Mesenteric fat pad (tissue), 1 donor: ENCODE measurements around the gene GRIP1. TPM values are rescaled to one million over a fixed set of nuclear protein-coding genes. Genes with fewer than 3 reads are reported as not detected.

Source experiments
- DNase-seq: peaks from one replicate; pipeline ENCODE4 v3.0.0-alpha.2; 2020; ENCODE audit warnings: low spot score
- total RNA-seq: library from RNA; stranded (reverse); fragmentation: NEBNext Ultra II Directional; extraction: Animal tissue kit (Norgen Biotek cat#: 25700); gene quantifications from one replicate; pipeline ENCODE4 v1.2.1, GENCODE V29; 2021
- donor health status: DM: yes; HTN: yes; CAD: no.

The GRIP1 gene
- total RNA-seq, 1 donor from 2014 or later = 1.6 TPM

DNA sequence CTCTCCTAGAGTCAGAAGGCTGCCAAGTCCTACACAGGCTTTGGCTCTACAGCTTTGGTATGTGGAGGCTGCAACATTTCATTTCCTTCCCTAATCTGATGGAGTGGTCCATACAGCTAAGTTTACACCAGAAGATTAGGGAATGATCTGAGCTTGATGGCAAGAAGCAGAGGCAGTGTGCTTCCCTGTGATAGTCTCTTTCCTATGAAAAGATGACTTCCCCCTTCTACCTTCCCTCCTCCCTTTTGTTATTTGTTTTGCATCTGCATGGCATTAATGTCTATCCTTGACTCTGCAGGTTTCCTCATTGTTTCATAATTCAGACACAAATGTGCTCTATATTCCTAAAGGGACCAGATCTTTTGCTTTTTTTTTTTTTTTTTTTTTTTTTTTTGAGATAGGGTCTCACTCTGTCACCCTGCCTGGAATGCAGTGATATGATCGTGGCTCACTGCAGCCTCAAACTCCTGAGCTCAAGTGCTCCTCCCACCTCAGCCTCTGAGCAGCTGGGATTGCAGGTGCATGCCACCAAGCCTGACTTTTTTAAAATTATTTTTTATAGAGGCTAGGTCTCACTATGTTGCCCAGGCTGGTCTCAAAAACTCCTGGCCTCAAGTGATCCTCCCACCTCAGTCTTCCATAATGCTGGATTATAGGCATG is 76.3 kb downstream of the GRIP1 start:
- no peak for DNase-seq

DNA sequence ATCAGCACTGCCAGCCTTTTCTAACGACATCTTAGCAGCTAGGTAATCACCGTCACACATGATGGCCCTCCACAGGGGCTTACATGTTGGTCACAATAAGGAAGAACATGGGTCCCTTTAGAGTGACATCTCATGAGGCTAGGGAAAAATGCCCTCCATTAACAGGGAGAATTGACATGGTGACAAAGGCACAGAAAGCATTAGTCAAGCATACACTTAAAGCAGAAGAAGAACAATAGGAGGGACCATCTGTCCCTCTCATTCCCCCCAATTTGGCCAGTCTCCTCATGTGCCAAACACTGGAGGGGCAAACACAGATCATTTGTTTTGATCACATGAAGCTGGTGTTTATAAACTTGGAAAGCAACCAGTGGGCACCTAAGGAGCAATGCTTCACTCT is 78.0 kb downstream of the GRIP1 start:
- no peak for DNase-seq

DNA sequence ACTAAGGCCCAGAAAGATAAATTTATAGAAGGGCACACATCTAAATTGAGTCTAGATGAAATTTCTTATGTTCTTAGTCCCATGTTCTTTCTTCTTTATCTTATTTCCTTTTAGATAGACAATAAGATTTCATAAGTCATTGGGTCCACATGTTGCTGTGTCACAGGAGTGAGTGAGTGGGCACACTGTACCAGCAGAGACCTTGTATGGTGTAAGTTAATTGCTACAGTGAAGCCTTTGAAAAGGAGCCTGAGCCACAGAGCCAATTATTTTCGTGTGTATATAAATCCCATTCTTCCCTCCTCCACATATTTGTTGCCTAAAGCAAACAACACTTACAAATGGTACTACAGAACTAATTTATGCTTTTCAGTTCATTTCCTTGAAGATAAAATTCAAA is 79.1 kb downstream of the GRIP1 start:
- no peak for DNase-seq

DNA sequence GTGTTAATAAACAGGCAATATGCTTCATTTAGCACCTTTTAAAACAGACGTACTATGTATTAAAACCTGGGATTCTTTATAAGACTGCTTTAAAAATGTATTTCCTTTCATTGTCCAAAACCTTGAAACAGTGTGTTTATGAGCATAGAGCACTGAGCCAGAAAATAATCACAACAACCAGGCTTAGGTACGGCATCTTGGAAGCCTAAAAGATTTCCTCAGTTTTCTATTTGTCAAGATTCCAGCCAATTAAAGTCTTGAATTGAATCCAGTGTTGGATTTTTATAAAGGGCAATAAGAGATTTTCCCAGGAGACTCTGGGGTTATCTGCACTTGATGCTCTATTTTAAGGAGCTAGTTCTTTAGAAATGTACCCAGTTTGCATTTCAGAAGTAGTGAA is 80.3 kb downstream of the GRIP1 start:
- no peak for DNase-seq

DNA sequence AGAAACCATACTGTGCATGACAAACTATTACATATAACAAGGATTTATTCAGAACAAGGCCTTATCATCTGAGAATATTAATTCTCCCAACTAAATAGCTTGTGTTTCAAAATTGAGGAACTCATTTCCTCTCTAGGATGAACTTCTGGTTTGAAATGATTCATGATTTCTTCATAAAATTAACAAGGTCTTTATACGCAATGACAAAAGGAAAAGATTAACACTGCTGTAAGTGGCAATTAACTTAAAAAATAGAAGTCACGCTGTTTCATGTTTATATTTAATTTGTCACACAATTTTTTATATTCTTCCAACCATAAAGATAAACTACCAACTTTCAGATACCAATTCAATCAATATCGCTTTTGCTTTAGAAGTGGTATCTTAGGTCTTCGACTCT is 80.8 kb downstream of the GRIP1 start:
- no peak for DNase-seq

DNA sequence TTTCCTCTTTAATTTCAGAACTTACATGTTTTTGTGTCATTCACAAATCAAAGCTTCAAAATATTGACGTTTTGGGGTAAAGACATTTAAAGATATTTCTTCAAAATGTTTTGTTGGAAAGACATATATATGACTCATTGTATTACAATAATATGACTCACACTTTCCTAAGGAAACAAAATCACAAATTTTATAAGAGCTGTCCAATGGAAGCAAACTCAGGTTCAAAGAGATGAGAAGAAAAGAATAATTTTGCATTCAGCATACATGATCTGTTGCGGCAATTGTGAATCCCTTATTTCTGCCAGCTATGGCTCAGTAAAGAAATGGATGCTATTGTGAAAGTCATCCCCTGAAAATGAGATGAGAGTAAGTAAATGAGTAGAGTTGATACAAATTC is 82.7 kb downstream of the GRIP1 start:
- DNase-seq = no peak

DNA sequence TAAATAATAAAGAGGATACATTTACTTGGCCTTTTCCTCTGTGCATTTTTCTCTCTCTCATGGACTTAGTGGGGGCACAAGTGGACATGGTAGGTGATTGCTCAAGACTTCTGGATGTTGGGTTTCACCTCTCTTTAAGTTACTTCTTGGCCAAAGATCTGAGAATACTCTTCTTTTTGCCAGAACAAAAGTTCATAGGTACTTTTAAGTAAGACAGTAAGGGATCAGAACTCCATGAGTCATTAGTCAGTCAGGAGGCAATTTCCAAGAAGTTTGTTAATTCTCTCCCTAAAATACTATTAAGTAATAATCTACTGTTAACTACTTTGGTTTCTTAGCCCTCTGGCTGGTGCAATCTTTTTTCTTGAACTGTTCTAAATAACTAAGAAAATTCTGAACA is 84.2 kb downstream of the GRIP1 start:
- DNase-seq = no peak

DNA sequence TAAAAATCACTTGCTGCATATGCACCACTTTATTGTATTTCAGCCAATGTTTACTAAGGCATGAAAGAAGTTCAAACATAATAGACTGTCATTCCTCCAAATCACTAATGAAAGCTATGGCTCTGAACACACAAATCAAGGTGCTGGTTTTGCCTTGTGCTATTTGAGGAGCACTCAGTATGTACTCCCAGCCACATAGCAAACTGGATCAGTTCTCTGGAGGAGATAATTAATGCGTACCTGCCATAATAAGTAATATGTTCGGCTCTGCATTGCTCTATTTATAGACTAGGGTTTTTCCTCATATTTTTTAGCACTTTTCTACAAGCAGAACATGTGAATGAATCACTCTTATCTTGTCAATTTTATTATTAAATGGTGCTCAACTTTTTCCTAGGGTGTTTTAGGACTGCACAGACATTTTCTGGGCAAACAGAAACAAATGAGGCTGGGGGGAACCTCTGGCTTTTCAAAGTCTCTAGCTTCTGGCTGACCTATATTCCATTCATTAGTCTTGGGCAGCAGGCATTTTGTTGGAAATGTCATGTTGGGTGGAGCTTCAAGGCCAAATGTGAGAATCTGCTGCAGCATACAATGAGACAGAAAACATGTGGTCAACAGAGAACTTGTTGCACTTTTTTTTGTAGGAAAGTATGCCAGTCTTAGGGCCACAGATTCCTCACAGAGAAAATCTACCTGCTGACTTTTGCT is 88.4 kb downstream of the GRIP1 start:
- DNase-seq = no peak

DNA sequence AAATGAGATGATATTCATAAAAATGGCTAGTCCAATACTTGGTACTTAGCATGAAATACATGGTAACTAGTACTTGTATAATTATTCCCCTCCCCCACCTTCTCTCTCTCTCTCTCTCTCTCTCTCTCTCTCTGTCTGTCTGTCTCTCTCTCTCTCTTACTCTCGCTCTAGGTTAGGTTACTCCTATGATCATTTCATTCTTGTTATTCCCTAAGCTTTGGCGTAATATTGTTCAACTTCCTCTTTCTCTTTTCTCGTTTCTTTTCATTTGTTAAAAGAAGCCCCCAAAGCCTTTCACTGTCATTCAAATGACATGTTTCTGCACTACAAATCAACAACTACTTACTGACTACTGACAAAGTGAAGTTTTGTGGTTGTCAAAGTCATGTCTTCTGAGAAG is 89.8 kb downstream of the GRIP1 start:
- no peak for DNase-seq

DNA sequence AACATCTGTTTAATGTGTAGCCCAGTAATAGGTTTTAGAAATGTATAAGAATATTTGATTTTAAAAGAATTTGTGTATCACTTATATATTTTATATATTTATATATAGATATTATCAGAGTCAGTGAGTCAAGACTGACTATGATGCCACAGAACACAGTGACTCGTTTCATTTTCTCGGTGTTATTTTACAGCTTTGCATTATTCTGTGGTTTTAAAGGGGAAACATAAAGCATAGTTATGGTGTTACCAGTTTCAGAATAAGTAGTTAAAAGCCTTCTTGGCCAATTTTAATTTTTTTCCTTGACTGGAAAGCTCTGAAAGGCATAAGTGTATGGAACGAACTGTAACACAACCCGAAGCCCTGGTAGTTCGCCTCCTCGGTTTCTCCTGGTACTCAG is 91.0 kb downstream of the GRIP1 start:
- no peak for DNase-seq

DNA sequence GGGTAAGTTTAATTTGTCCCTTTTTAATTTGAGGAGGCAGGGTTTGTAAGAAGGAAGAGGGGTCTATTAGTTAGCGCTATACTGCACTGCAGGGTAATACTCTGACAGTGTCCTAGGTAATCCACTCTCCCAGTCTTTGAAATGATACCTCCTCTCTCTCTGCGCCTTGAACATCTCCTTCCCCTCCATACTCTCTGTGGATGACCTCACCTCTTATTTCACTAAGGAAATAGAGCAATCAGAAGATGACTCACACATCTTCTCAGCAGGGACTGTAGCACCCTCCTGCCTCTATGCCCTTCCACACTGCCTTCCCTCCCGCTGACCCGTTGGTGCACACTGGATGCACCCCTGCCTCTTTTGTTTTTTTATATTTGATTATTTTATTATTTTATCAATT is 94.2 kb downstream of the GRIP1 start:
- DNase-seq = no peak

DNA sequence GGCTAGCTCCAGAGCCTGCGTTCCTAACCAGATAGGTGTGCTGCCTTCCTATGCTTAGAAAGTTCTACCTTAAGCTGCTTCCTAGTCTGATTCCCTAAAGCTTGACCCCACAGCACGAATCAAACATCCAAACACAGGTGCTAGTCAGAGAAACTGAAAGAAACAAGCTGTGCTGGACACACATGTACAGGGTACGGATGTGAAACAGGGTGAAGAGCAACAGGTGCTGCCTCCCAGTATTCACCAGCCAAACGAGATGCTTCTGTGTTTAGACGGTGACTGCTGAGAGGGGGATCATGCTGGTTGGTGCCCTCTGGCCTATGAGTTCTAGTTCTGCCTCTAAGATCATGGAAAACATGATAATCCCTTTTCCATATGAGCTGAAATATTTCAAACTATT is 105.3 kb downstream of the GRIP1 start:
- DNase-seq = no peak

DNA sequence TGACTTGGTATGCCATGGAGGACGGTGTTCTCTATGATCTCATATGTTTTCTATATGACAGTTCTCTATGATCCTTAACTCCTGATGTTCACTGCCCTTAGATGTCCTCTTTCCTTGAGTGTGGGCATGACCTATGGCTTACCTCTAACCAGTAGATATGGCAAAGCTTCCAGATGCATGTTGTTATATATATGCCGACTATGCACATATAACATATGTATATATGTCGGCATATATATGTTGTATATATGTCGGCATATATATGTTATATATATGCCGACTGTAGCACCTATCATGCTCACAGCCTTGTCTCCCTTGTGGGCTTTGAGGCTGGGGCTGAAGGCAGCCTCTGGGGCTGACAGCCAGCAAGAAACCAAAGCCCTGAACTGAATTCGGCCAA is 106.0 kb downstream of the GRIP1 start:
- no peak for DNase-seq

DNA sequence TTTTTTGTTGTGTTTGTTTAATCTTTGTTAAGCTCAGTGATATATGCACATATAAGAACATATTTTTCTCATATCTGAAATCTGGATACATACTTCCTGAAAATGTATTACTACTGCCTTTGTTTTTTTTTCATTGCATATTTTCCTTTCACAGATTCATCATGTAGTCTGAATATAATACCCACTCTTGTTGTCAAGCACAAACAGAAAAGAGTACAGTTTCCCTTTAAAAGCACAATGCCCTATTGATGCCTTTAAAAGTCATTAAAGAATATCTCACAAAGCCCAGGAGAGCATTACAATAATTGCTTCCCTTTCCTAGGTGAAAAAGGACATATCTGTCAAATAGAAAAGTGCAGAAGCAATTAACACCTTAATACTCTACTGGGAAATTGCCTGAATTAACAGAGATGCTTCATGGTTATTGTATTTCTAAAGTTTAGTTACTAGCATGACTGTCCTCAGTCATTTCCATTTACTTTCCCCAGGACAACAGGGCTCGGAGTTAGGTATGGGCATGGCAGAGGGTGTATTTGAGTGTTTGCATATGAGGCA is 107.4 kb downstream of the GRIP1 start:
- no peak for DNase-seq

DNA sequence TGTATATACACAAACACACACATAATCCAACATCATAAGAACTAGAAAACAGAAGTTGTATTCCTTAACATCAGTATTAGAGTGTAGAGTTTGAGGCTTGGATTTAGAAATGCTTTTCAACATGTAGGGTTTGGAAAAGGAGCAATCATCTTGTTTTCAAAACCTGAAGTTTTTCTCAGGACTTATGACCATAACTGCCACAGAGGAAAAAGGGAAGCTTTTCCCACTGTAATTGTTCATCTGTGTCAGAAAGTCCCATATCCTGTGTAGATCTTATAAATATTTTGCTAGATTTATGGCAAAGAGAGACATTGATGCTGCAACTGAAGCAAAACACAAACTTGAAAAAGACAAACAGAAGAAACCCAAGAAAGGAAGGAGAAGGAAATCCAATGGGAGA is 115.7 kb downstream of the GRIP1 start:
- no peak for DNase-seq

DNA sequence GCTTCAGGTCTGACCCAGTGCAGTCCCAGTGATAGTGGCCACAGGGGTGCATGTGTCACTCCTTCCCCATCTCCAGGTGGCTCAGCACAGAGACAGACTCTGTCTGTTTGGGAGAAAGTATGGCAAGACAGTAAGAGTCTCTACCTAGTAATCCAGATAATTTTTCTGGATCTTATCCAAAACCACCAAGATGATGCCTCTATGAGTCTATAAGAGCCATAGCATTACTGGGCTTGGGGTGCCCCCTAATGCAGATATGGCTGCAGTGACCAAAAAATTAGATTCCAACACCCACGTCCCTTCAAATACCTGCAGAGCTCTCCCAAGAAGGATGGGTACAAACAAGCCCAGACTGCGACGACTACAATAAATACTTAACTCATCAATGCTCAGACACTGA is 123.8 kb downstream of the GRIP1 start:
- no peak for DNase-seq

DNA sequence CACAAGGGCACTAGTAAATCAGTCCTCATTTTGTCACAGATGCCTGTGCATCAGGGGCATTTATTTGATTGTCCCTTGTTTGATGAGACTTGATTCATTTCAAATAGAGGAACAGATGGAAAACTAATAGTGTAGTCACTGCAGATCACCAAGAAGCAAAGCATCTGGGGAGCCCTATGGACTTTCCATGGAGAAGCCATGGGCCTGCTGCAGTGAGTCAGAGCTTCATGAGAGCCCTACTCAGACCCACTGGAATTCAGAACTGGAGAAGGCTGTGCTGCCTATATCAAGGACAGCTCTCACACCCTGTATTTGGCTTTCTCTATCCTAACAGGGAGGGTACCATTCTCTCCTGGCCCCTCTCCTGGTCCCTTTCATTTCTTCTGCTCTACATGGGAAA is 126.2 kb downstream of the GRIP1 start:
- DNase-seq = no peak

DNA sequence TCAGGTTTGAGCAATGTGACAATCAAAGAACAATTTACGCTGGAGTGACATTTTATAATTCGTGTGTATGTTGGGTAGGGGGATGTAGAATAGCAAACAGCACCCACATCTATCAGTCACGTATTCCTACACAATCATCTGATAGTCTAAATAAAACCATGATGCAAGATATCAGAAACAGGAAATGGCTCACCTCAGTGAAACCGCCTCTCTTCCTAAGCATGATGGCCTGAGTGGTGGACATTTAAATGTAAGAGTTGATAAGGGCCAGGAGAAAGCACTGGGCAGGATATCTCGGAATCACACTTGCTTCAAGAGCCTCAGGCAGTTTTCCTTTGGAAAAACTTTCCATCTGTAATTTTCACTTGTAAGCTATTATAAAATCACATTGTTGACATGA is 128.2 kb downstream of the GRIP1 start:
- no peak for DNase-seq

DNA sequence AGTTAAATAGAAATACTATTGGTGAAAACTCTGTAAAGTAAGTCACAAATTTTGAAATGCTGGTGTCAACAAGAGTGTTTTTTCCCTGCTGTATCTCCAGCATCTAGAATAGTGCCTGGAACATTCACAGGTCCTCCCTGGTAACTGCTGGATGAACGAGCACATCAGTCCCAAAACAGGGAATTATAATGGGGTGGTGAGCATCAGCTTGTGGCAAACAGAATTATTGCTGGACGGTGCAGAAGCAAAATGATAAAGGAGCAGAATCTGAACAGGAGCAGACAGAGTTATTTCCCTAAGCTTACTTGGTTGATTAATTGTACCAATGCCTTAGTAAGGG is 129.9 kb downstream of the GRIP1 start:
- DNase-seq = no peak

DNA sequence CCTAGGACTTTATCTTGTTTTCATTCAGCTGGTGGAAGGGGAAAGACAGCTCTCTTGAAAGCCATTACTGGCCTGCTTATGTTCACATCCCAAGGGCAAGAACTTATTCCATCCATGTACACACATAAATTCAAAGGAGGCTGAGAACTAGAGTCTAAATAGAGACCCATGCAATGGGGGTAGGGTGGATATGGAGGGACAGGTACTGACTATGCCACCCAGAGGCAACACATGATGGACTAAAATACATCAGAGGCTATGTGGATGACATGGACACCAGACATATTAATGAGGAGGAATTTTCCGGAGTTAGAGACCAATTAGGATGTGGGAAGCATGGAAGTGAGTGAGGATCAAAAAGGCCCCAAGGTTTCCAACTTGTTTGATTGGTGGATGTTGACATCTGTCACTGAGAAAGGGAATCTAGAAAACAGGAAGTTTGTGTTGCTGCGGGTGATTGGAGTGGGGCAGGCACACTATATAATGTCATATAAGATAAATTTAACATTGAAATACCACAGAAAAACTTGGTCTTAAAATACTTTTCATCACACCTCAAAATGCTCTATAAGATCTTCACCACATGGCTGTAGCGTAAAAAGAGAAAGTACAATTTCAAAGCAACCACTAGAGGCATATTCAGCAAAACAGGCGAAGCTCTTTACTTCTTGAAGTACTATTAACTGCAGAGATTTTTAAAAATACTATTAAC is 130.4 kb downstream of the GRIP1 start:
- no peak for DNase-seq

DNA sequence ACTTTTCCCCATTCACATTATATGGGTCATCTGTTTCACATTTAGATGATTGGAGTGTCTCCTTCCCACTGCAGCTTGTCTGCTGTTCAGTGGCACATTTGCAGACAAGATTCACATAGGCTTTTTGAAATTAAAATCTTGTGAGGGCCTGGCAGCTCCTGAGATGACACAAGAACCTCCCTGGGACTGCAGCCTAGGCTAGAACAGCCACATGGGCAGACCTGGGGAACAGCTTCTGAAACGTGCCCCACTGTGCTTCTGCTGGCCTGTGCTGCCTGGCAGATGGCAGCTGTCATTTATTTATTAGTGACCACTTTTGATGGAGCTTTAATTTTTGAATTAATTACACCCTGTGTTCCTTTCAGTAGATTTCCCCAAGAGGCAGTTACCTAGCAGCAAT is 137.4 kb downstream of the GRIP1 start:
- no peak for DNase-seq

DNA sequence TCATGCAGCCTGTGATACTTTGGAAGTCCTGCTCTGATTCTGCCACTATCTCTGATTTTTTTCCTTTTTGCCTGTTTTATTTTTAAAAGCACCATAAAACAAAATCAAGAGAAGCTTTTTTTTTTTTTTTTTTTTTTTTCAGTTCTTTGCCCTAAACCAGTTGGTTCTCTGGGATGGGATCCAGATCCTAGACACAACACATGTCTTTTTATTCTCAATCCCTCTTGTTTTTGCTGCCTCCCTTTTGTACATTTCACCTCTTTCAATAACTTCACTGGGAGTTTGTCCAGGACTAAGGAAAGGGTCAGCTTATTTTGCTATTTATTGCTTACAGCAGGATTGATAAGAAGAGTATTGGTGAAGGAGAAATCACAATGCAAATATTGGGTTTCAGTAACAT is 139.4 kb downstream of the GRIP1 start:
- no peak for DNase-seq

DNA sequence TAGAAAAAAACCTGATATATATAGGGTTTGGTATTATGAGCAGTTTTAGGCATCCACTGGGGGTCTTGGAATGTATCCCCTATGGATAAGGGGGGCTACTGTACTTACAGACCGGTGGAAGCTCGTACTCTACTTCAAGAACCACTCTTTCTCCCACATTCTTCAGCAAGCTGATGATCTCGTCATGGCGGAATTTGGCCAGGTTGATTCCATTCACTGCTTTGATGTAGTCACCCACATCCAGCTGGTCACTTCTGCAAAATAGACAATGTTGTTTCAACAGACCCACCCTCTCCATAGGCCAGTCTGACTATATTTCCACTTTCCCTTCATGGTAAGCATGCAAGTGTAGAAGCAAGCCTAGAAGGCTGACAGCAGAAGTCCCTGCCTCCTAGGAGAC is 139.9 kb downstream of the GRIP1 start:
- DNase-seq = no peak
